GM10847 (cell line): ENCODE results near the gene CUL7.
A peak's percentile ranks its signal among the peaks of the same experiment; 100 is the strongest.

Experiments used
- POLR2A ChIP-seq: IDR thresholded peaks from 2 replicates; pipeline ENCODE4 v1.6.1; 2011; ENCODE audit not compliant: insufficient read length; ENCODE audit errors: extremely low read depth

CUL7 gene

DNA sequence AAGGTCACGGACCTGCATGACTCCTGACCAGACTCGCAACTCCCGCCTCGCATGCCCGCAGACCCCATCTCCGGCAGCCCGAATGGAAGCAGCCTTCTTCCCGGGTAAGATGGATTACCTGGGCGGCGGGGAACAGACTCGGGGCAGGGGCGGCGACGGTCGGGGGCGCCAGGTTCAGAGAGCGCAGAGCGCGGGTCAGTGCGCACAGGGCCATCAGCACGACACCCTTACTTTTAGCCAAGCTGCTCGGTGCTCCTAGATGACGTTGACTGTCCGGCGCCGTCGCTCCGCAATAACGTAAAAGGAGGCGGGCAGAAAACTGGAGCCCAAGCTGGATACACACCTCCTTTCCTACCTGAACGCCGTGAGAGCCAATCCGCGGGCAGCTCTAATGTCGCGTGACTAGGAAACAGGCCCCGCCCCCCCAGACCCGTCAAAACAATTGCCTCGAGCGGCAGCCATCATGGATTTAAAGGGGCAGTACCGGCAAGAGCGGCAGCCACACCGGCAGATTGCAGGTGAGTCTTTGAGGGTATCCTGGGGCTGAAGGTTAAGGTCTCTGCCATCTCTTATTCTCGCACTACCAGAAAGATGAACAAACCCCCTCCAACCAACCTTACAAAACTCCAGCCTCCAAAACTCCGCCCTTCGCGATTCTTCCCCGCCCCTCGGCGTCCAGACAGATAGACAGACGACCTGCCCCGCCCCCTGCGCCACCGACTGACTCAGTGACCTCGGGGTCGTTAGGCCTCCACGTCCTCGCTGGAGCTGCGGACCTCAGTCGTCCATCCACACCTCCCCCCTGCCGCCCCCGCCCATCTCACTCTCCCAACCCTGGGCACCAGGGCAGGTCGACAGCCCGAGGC lies 5.8 kb upstream of the CUL7 start, which contains the start of the genes KLC4 and MRPL2:
KLC4 (plus strand) TSS at position 464 of the 866 bp plus-strand sequence. CDS start 1,705 bp downstream, outside the sequence.
MRPL2 (minus strand) TSS at position 267 of the 866 bp plus-strand sequence; CDS start at position 214, 53 bp downstream.
- peak; percentile 89 for TF ChIP-seq POLR2A

DNA sequence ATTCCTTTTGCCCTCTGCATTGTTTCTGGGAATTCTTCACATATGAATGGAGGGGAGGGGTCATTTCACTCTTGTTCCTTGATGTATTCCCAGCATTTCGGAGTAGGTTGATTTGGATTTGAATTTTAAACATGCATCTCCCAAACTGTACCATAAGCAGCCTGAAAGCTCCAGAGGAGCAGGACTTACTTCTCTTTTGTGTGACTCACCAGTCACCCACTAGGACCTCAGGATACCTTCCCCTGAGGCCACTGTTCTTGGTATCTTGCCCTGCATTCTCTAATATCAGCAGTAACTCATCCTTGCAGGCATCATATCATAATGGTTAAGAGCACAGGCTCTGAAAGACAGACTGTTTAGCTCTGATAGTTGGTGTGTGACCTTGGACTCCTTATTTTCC lies 4.9 kb upstream of the CUL7 start:
- TF ChIP-seq POLR2A: no peak

DNA sequence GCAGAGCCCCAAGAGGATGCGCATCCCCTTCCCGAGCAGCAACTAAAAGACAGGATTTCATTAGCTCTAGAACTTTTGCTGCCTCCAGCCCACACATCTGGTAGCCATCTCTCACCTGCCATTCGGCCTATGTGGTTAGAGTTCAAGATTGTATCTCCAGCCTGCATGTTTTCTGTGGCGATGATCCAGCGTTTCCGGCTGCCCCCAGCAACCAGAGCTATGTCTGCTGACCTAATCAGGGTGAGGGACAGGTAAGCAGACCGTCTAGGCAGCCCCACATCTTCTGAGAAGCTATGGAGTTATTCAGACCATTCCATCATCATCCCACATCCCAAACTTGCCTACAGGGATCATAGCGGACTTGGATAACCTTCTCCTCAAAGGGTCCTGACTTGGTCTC lies 2.3 kb upstream of the CUL7 start:
- TF ChIP-seq POLR2A: no peak

DNA sequence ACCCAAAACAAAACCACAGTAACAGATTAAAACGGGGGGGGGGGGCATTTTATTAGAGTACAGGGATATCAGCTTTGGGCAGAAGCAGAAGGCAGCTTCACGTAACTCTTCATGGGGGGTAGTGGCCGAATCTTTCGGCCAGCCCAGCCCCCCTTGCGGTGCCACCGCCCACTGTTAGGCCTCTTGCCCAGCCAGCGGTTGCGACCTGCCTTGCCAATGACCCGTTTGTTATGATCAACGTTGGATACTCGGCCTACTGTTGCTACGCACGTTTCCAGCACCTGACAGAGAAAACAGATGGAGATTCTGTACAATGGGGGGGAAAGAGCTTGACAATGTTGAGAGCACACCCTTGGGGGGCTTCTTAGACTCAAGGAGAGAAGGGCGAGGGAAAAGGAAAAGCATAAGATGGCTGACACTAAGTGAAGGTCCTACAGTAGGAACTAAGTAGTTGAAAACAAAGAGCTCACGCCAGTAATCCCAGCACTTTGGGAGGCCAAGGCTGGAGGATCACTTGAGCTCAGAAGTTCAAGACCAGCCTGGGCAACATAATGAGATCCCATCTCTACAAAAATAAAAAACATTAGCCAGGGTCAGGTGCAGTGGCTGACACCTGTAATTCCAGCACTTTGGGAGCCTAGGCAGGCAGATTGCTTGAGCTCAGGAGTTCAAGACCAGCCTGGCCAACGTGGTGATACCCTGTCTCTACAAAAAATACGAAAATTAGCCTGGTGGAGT lies 724 bp upstream of the CUL7 start:
- no peak for TF ChIP-seq POLR2A

DNA sequence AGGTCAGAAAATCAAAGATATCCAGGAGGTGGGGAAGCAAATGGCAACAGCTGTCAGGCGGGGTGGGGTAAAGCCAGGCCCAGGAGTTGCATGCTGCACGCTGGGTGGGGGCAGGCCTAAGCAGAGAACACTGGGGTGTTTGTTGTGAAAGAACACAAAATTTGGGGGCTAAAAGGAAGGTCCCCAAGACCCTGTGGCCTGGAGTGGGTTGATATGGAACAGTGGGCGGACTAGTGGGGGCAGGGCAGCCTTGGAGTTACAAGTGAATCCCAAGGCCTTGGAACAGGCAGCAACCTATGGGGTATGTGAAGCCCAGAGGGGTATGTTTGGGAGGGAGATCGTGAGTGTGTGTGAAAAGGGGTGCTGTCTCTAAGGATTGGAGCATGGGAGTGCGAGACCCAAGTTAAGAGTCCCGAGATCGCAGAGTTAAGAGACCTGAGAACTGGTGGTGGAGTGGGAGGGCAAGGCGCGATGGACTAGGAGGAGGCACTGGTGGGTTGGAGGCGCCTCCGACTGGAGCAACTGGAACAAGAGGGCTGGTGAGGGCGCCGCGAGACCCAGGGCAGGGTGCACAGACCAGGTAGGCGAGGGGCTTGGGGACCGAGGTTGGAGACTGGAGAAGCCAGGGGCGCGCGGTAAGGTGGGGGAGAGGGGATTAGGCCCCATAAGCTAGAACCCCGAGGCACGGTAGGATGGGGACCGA lies 658 bp downstream of the CUL7 start:
- TF ChIP-seq POLR2A: no peak

DNA sequence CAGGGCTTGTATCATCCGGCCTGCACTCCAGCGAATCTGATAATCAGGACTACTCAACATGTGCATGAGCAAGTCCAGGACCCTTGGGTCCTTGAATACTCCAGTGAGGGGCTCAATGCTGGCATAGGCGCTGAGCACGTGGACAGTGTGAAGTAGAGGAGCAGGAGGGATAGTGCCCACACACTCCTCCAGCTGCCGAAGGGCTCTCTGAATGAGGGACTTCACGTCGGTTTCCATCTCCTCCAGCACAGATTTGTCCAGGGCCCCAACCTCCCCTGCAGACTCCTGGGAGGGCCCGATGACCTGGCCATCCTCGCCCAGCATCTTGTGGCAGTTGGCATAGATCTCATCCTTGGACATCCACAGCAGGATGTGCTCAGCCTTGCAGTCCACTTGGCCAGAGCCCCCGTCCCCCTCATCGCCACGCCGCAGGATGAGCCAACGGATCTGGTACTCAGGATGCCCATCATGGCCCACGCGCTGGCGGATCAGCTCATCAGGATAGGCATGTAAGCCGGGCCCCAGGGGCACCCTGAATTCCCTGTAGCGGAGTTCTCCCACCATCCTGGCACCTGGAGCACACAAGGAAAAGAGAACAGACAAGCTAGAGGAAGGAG lies 1.3 kb downstream of the CUL7 start:
- no peak for TF ChIP-seq POLR2A

DNA sequence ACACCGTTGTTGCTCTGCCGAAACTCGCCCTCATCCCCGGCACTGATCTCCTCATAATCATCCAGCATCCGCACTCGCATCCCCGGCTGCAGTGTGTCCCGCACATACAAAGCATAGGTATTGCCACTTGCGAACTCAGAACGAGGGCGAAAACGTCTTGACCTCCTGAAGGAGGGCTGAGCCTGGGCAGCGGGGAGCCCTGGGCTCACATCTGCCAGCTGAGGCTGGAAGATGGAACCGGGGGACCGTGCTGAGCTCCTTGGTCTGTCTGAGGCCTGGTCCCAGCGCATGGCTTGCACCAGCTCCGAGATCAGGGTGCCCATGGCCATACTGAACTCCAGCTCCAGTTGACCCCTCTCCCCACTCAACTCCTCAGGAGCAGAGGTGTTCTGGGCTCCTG lies 2.7 kb downstream of the CUL7 start:
- no peak for TF ChIP-seq POLR2A

DNA sequence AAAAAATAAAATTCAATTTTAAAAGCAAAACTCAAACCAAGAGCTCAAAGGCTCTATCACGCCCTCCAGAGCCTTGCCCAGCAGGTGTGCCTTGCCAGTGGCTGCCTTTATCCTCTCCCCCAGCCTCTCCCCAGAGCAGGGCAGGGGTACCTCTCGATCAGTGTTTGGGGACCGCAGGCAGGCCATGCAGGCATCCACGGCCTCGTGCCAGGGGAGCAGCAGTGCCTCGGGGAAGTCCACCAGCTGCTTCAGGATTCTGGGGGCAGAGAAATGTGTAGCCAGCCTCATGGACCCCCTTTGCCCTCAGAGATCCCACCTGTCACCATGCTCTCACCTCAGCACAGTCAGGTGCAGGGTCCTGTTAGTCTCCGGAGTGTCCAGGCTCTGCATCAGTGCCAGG lies 5.7 kb downstream of the CUL7 start:
- no peak for TF ChIP-seq POLR2A

DNA sequence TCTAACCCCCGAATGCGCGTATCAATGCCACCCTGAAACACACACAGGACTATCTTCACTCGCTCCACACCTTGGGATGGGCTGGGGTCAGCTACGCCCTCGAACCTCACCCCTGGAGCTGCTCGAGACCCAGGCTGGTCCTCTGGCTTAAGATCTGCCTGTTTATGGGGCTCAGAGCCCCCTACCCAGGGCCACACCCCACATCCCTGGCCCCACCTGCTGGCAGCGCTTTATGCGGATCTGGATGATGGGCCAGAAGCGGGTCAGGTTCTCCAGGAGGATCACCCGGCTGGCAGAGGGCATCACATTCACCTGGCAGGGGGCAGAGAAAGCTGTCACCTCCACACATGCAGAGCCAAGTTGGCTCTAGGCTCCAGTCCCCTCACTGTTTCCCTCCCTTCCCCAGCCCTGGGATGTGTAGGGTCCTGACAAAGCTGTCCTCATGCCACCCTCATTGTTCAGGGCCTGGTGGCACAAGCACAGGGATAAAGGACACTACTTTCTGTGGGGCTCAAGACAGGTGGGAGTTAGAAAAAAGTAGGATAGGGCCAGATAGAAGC lies 8.2 kb downstream of the CUL7 start:
- no peak for TF ChIP-seq POLR2A

DNA sequence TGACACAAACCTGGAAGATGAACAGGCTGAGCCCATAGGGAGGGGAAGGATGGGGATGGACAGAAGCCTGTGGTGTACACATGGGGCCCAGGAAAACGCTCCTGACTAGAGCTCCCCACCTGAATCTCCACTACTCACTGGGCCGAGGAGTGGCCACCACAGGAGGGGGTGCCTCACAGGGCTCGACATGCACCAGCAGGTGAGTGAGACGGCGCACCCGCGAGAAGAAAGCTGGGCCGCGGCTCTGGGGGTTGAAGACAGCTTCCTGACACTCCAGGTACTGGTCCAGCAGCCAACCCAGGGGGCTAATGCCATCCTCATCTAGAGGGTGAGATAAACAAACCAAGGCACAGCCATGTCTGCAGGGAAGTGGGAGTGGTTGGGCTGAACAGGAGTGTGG lies 10.3 kb downstream of the CUL7 start:
- no peak for TF ChIP-seq POLR2A

DNA sequence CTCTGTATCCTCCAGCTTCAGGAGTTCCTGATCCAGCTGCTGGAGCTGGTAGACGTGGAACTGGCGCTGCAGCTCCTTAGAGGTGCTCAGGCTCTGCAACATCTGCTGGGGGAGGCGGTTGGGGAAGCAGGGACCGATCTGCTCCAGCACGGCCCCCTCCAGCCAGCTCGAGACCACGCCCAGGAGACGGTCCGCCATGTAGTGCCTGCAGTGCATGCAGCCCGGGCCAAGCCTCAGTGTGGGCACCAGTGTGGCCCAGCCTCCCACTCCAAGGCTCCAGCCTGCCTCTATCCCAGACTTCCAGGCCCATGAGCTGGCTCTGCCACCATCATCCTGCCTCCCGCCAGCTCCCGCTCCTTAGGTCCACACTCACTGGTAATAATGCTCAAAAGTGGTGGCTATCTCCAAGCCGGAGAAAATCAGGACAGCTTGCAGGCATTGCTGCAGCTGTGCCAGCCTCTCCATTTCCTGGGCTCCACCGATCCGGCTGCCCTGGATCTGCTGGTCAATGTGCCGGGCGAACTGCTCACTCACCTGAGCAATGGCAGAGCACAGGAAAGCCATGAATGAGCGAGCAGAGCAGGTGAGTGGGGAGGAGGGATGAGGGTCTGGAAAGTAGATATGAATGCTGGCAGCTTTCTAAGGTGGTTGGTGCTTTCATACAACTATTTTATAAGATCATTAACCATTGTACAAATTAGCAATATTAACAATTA lies 13.0 kb downstream of the CUL7 start:
- no peak for TF ChIP-seq POLR2A

DNA sequence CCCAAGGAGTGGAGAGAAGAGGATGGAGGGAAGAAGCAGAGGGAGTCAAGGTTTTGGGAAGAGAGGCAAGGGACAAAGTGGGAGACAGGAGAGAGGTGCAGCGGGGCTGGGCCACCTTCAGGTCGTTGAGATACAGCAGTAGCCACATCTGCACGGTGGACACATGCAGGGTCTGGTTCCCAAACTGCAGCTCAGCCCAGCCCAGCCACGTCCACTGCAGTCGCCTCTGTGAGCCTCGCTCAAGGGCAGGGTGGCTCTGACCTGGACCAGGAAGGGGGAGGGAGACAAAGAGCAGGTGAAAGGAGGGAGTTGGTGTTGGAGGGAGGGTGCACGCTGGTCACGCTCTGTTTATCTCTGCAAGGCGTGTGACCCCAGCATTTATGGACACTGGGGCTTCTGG lies 14.9 kb downstream of the CUL7 start:
- TF ChIP-seq POLR2A: no peak

DNA sequence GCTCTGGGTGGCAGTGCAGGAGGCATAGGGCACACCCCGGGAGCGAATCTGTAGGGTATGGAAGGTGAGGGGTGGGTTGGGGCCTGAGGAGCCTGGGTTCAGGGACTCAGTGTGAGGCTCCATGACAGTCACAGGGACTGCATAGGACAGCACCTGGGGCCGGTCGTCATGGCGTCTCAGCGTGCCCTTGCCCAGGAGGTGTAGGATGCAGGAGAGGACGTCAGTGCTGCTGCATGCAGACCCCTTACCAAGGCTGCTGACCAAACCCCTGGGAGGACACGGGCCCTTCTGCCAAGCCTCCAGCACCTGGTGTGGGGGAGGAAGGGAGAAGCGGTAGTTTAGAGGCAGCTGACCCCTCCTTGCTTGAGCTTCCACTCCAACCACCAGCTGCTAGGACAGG lies 15.9 kb downstream of the CUL7 start:
- no peak for TF ChIP-seq POLR2A

DNA sequence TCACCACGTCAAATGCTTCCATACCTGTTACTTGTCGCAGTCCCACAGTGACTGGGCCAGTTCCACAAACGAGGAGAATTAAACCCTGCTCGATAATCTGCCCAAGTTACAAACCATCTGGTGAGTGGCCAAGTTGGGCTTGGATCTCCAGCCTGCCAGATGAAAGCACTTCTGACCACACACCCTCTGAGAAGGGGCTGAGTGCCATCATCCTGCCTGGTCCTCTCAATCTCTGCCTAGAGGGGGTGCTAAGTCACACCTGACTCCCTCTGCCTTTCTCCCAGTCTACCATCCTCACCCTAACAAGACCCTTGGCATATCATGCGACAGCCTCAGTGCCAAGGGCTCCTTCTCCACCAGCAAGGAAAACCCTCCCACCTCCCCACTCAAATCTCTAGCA lies 16.5 kb downstream of the CUL7 start:
- TF ChIP-seq POLR2A: no peak
